ENCODE data around the gene AKAP8L. TPM values are rescaled to one million over a fixed set of nuclear protein-coding genes. Genes with fewer than 3 reads are reported as not detected.

AKAP8L gene
- total and polyA plus RNA-seq, 9 of the 15 experiments (the other 6 are each of a cell fraction or from before 2014, with no cell fraction given): 2.4 to 116 (median 70.7) TPM

DNA sequence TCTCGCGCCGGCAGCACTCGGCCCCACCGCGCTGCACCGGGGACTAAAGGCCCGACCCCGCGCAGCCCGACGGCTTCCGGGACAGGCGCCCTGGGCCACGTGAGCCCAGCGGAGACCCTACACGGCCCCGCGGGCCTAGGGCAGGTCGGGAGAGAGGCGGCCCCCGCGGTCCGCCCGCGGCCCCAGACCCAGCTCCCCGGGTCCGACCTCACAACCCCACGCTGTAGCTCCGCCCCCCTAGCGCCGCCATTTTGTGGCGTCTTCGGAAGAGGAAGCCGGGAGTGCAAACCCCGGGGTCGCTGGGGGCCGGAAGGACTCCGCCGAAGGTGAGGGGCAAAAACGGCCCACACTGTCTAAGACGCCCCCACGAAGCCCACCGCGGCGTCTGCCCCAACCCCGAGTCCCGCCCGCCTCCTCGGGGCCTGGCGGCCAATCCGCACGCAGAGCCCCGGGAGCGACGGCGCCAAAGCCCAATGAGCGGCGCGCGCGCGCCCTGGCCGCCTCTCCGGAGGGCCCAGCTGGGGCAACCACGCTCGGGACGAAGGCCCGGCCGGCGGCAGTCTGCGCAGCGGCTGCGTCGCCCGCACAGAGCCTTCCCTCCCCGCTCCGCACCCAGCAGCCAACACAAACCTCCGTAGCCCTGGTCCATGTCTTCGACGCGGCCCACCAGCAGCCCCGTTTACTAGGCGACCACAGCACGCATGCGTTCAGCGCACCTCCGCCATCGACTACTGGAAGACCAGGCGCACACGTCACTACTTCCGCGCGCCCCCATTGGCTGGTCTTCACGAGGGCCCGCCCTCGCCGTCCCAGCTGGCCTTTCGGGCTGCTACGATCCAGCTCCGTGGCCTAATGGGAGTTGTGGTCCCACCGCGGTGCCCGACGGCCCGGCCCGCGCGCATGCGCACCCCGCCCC, 39.4 kb downstream of the AKAP8L start, which contains the start of gene AKAP8 (continued):
- no peak for TF ChIP-seq ZBTB40 (IDR thresholded peaks at IDR 0.05)
- TF ChIP-seq ZBTB40 (CRISPR knock-in tag; IDR thresholded peaks at IDR 0.05): peak; percentile 23; the same call in 1 of the 2 replicates
- no peak; the same call in 1 of the 2 replicates for TF ChIP-seq C11orf30 (IDR thresholded peaks at IDR 0.05; ENCODE audit: low read depth)
- TF ChIP-seq MAFG (tag; conservative IDR thresholded peaks at IDR 0.05): no peak
- TF ChIP-seq, protein P1, sequence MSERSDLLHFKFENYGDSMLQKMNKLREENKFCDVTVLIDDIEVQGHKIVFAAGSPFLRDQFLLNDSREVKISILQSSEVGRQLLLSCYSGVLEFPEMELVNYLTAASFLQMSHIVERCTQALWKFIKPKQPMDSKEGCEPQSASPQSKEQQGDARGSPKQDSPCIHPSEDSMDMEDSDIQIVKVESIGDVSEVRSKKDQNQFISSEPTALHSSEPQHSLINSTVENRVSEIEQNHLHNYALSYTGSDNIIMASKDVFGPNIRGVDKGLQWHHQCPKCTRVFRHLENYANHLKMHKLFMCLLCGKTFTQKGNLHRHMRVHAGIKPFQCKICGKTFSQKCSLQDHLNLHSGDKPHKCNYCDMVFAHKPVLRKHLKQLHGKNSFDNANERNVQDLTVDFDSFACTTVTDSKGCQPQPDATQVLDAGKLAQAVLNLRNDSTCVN (CRISPR knock-in tag; IDR thresholded peaks at IDR 0.05): no peak
- TF ChIP-seq CAMTA2 (CRISPR knock-in tag; conservative IDR thresholded peaks at IDR 0.05): peak; percentile 92
- TF ChIP-seq FIP1L1 (IDR thresholded peaks at IDR 0.05; ENCODE audit: low read depth, low read length, poor library complexity, severe bottlenecking): peak; percentile 89
- TF ChIP-seq IRF9 (tag; IDR thresholded peaks at IDR 0.05): no peak
- no peak for TF ChIP-seq ZNF518B (CRISPR knock-in tag; IDR thresholded peaks at IDR 0.05)
- no peak for TF ChIP-seq KLF6 (CRISPR knock-in tag; IDR thresholded peaks at IDR 0.05; ENCODE audit: borderline replicate concordance)
- TF ChIP-seq POU5F1 (IDR thresholded peaks at IDR 0.05; ENCODE audit: borderline replicate concordance, low read depth, low read length, partially characterized antibody): no peak
